SK-N-SH treated with all-trans-retinoic acid at 6 μM for 48 hours (cell line): ENCODE measurements around the gene ZBED4.

ENCODE experiments used
- ATAC-seq: fragments of 200-7000 bp; cut with Tn5 transposase; 3 replicates; pipeline ENCODE4 v1.9.1; 2020; ENCODE audit warnings: mild to moderate bottlenecking, moderate library complexity
- BACH2 ChIP-seq: fragments of 250-450 bp; sonication (Bioruptor Pico); IDR thresholded peaks from 2 replicates; pipeline ENCODE4 v1.9.0; 2021; ENCODE audit warnings: mild to moderate bottlenecking, borderline replicate concordance
- CSDC2 ChIP-seq: fragments of 250-450 bp; sonication (Bioruptor Pico); IDR thresholded peaks from 2 replicates; pipeline ENCODE4 v1.5.0; 2020; ENCODE audit warnings: mild to moderate bottlenecking, moderate library complexity
- ESRRG ChIP-seq: fragments of 250-450 bp; sonication (Bioruptor Pico); IDR thresholded peaks from 2 replicates; pipeline ENCODE4 v1.6.1; 2021; ENCODE audit warnings: mild to moderate bottlenecking
- GLIS3 ChIP-seq: fragments of 250-450 bp; sonication (Bioruptor Pico); IDR thresholded peaks from 2 replicates; pipeline ENCODE4 v1.5.0; 2020; ENCODE audit warnings: mild to moderate bottlenecking, moderate library complexity
- ISL1 ChIP-seq: fragments of 250-450 bp; sonication (Bioruptor Pico); IDR thresholded peaks from 2 replicates; pipeline ENCODE4 v2.1.2; 2022; ENCODE audit warnings: mild to moderate bottlenecking, moderate library complexity
- RARB ChIP-seq: fragments of 250-450 bp; sonication (Bioruptor Pico); IDR thresholded peaks from 2 replicates; pipeline ENCODE4 v1.8.0; 2021; ENCODE audit warnings: mild to moderate bottlenecking, moderate library complexity
- SNAI2 ChIP-seq: fragments of 250-450 bp; sonication (Bioruptor Pico); IDR thresholded peaks from 2 replicates; pipeline ENCODE4 v1.5.0; 2020; ENCODE audit warnings: mild to moderate bottlenecking, moderate library complexity
- TCF4 ChIP-seq: fragments of 250-450 bp; sonication (Bioruptor Pico); IDR thresholded peaks from 2 replicates; pipeline ENCODE4 v1.8.0; 2021; ENCODE audit warnings: mild to moderate bottlenecking, moderate library complexity, borderline replicate concordance
- TOX ChIP-seq: fragments of 250-450 bp; sonication (Bioruptor Pico); IDR thresholded peaks from 2 replicates; pipeline ENCODE4 v1.8.0; 2021; ENCODE audit warnings: mild to moderate bottlenecking, moderate library complexity, borderline replicate concordance
- ZC3H10 ChIP-seq: fragments of 250-450 bp; sonication (Bioruptor Pico); IDR thresholded peaks from 2 replicates; pipeline ENCODE4 v1.5.1; 2021; ENCODE audit warnings: mild to moderate bottlenecking, moderate library complexity
- ZNF565 ChIP-seq: fragments of 450-650 bp; formaldehyde crosslinking; conservative IDR thresholded peaks from 2 replicates; pipeline ENCODE4 v1.5.0; 2020; ENCODE audit warnings: low read depth, mild to moderate bottlenecking, moderate library complexity
- ZNF70 ChIP-seq: fragments of 450-650 bp; formaldehyde crosslinking; IDR thresholded peaks from 2 replicates; pipeline ENCODE4 v1.5.0; 2020; ENCODE audit warnings: mild to moderate bottlenecking, moderate library complexity
- ZNF8 ChIP-seq: fragments of 450-650 bp; formaldehyde crosslinking; IDR thresholded peaks from 2 replicates; pipeline ENCODE4 v1.5.0; 2020; ENCODE audit warnings: mild to moderate bottlenecking, moderate library complexity
- TF ChIP-seq, protein P1 (sequence below): fragments of 250-450 bp; sonication (Bioruptor Pico); IDR thresholded peaks from 2 replicates; pipeline ENCODE4 v1.5.1; 2021; ENCODE audit warnings: mild to moderate bottlenecking, moderate library complexity
- TF ChIP-seq, protein P2 (sequence below): fragments of 250-450 bp; sonication (Bioruptor Pico); IDR thresholded peaks from 2 replicates; pipeline ENCODE4 v1.8.0; 2020; ENCODE audit warnings: mild to moderate bottlenecking, moderate library complexity, borderline replicate concordance
- TF ChIP-seq, protein P3 (sequence below): fragments of 250-450 bp; sonication (Bioruptor Pico); IDR thresholded peaks from 2 replicates; pipeline ENCODE4 v1.5.0; 2020; ENCODE audit warnings: mild to moderate bottlenecking, moderate library complexity
- TF ChIP-seq, protein P4 (sequence below): fragments of 250-450 bp; sonication (Bioruptor Pico); IDR thresholded peaks from 2 replicates; pipeline ENCODE4 v1.5.1; 2020; ENCODE audit warnings: low read depth, mild to moderate bottlenecking, moderate library complexity

The ZBED4 gene

DNA sequence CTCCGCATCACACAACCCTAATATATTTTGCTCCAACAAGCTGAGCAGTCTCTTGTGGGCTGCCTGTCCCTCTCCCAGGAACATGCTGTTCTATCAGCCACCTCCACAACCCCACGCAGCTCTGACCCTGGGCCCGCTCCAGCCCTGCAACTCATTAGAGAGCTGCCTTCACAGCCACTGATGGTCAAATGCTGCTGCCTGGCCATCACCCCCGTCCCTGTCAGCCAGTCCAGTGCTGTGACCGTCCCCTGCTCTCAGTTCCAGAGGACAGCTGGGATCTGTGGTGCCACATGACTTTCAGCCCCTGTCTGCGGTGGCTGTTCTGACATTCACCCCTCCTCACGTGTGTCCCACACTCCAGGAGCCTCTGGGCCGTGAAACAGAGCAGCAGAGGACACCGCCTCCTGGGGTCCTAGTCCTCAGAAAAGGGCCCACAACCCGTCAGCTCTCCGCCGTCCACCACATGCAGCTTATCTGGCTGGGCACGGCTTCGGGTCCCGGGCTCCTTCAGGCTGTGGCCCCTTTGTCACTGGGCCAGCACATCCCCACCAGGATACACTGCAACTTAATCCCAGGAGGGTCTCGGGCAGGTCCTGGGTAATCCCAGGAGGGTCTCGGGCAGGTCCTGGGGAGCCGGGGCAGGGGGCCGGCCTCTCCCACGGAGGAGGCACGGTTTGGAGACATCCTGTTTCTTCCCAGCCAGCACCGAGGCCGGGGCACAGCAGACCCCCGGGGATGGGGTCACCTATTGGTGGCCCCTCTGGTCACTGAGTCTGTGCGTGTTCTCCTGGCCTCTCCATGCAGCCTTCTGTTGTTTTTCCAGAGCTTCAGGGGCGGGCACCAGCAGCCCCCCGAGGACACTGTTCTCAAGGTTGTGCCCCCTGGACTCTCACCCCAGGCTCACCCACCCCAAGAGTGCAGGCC is 79.9 kb downstream of the ZBED4 start:
- TF ChIP-seq TOX (no peak), ZC3H10 (CRISPR knock-in tag) (no peak), SNAI2 (CRISPR knock-in tag) (no peak)
- TF ChIP-seq, all 23 proteins: peak for 0
- no peak for ATAC-seq

DNA sequence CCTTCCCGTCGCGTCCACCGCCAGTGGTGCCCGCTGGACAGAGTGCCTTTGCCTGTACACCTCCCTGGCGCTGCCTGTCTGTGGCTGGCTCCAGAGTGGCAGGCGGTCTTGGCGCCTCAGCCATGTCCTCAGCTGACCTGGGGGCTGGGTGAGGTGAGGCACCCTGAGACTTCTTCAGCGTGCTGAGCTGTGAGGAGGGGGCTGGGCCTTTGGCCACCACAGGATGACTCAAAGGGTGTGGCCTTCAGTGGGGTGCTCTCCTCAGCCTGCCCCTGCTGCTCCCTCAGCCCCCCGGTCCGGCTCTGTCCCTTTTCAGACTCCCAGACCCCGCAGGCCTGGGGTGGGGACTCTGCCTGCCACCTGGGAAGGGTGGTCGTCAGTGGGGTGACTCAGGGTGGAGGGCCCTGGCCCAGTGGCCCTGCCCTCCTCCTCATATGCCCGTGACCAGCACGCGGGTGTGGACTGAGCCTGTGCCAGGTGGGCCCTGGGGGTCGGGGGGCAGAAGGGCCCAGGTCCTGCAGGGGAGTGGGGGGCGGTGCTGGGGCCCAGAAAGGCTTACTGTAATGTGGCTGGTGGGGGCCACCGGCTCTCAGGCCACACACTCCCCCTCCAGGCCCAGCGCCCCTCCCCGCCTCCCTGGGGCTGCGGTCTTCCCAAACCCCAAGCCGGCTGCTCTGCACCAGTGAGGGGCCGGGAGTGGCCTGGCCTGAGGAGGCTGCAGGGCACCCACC is 80.7 kb downstream of the ZBED4 start:
- TF ChIP-seq BACH2 (no peak), ISL1 (CRISPR knock-in tag) (no peak)
- TF ChIP-seq, protein P1, sequence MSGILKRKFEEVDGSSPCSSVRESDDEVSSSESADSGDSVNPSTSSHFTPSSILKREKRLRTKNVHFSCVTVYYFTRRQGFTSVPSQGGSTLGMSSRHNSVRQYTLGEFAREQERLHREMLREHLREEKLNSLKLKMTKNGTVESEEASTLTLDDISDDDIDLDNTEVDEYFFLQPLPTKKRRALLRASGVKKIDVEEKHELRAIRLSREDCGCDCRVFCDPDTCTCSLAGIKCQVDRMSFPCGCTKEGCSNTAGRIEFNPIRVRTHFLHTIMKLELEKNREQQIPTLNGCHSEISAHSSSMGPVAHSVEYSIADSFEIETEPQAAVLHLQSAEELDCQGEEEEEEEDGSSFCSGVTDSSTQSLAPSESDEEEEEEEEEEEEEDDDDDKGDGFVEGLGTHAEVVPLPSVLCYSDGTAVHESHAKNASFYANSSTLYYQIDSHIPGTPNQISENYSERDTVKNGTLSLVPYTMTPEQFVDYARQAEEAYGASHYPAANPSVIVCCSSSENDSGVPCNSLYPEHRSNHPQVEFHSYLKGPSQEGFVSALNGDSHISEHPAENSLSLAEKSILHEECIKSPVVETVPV: no peak
- ATAC-seq: no peak

DNA sequence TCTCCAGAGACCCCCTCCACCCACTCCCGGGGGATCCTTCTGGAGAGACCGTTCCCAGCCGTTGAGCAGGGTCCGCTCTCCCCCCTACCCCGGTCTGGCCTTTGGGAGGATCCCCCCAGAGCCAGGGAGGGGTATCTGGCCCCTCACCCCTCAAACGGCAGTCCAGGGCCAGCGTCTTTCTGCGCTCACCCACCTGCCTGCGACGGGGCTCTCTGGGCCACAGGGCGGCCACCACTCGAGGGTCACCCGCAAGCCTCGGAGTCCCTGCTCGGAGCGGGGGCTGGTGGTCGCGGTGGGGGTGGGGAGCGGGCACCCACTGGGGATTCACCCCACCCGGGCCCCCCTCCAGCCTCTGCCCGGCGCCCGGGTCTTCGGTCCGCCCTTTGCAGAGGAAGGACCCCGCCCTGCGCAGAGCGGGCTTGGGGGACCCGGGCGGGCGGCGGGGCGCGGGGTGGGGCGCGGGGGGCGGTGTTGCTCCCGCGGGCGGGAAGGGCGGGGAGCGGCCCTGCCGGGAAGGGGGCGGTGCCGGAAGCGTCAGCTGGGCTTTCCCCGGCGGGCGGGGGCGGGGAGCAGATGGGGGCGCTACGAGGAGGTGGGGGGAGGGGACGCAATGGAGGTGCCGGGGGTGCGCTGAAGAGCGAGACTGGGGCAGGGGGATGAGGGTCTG is 81.4 kb downstream of the ZBED4 start:
- TF ChIP-seq ZNF565 (CRISPR knock-in tag) (no peak), RARB (CRISPR knock-in tag) (no peak), SNAI2 (CRISPR knock-in tag) (no peak), ESRRG (CRISPR knock-in tag) (no peak), CSDC2 (CRISPR knock-in tag) (no peak), ISL1 (CRISPR knock-in tag) (no peak), TCF4 (no peak), ZC3H10 (CRISPR knock-in tag) (no peak), ZNF8 (CRISPR knock-in tag) (no peak), ZNF70 (no peak), GLIS3 (CRISPR knock-in tag) (no peak)
- TF ChIP-seq, protein P1: no peak
- TF ChIP-seq, protein P2, sequence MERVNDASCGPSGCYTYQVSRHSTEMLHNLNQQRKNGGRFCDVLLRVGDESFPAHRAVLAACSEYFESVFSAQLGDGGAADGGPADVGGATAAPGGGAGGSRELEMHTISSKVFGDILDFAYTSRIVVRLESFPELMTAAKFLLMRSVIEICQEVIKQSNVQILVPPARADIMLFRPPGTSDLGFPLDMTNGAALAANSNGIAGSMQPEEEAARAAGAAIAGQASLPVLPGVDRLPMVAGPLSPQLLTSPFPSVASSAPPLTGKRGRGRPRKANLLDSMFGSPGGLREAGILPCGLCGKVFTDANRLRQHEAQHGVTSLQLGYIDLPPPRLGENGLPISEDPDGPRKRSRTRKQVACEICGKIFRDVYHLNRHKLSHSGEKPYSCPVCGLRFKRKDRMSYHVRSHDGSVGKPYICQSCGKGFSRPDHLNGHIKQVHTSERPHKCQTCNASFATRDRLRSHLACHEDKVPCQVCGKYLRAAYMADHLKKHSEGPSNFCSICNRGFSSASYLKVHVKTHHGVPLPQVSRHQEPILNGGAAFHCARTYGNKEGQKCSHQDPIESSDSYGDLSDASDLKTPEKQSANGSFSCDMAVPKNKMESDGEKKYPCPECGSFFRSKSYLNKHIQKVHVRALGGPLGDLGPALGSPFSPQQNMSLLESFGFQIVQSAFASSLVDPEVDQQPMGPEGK (CRISPR knock-in tag): no peak
- TF ChIP-seq, protein P3, sequence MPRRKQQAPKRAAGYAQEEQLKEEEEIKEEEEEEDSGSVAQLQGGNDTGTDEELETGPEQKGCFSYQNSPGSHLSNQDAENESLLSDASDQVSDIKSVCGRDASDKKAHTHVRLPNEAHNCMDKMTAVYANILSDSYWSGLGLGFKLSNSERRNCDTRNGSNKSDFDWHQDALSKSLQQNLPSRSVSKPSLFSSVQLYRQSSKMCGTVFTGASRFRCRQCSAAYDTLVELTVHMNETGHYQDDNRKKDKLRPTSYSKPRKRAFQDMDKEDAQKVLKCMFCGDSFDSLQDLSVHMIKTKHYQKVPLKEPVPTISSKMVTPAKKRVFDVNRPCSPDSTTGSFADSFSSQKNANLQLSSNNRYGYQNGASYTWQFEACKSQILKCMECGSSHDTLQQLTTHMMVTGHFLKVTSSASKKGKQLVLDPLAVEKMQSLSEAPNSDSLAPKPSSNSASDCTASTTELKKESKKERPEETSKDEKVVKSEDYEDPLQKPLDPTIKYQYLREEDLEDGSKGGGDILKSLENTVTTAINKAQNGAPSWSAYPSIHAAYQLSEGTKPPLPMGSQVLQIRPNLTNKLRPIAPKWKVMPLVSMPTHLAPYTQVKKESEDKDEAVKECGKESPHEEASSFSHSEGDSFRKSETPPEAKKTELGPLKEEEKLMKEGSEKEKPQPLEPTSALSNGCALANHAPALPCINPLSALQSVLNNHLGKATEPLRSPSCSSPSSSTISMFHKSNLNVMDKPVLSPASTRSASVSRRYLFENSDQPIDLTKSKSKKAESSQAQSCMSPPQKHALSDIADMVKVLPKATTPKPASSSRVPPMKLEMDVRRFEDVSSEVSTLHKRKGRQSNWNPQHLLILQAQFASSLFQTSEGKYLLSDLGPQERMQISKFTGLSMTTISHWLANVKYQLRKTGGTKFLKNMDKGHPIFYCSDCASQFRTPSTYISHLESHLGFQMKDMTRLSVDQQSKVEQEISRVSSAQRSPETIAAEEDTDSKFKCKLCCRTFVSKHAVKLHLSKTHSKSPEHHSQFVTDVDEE: no peak
- TF ChIP-seq, protein P4, sequence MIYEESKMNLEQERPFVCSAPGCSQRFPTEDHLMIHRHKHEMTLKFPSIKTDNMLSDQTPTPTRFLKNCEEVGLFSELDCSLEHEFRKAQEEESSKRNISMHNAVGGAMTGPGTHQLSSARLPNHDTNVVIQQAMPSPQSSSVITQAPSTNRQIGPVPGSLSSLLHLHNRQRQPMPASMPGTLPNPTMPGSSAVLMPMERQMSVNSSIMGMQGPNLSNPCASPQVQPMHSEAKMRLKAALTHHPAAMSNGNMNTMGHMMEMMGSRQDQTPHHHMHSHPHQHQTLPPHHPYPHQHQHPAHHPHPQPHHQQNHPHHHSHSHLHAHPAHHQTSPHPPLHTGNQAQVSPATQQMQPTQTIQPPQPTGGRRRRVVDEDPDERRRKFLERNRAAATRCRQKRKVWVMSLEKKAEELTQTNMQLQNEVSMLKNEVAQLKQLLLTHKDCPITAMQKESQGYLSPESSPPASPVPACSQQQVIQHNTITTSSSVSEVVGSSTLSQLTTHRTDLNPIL (CRISPR knock-in tag): no peak
- no peak for ATAC-seq
